Keratinocyte (primary cell): ENCODE results near the gene CFHR4. TPM values are rescaled to one million over a fixed set of nuclear protein-coding genes. Genes with fewer than 3 reads are reported as not detected.

Experiments
- DNase-seq: peaks from one replicate; pipeline ENCODE4 v3.0.0-alpha.2; 2011; ENCODE audit warnings: low read depth, missing footprints, low spot score
- FAIRE-seq: peaks from 2 replicates; lab custom pipeline; 2011; peaks lifted over from hg19 to GRCh38; lab: Jason Lieb, UNC
- H2AFZ ChIP-seq: 2 replicates; pipeline ENCODE4 v1.6.0; 2012; ENCODE audit warnings: low read length, control low read depth, inconsistent platforms; ENCODE audit not compliant: control insufficient read depth
- H3K27ac ChIP-seq: 2 replicates; pipeline ENCODE4 v1.5.1; 2011; ENCODE audit warnings: low read length; ENCODE audit not compliant: control insufficient read depth, insufficient read depth
- H3K27me3 ChIP-seq: 3 replicates; pipeline ENCODE4 v1.6.0; 2011; ENCODE audit warnings: low read length; ENCODE audit not compliant: control insufficient read depth, insufficient read depth; ENCODE audit errors: extremely low read depth
- H3K36me3 ChIP-seq, 2 experiments: 2 replicates in 1 of 2; 3 replicates in 1 of 2; pipeline ENCODE4 v1.5.1; 2011; ENCODE audit warnings: low read length in 2 of 2, mild to moderate bottlenecking in 1 of 2; ENCODE audit not compliant: control insufficient read depth in 2 of 2, insufficient read depth in 2 of 2; ENCODE audit errors: extremely low read depth in 1 of 2
- H3K4me1 ChIP-seq: 3 replicates; pipeline ENCODE4 v1.5.1; 2011; ENCODE audit warnings: low read length; ENCODE audit not compliant: control insufficient read depth, insufficient read depth; ENCODE audit errors: extremely low read depth
- H3K4me2 ChIP-seq: 3 replicates; pipeline ENCODE4 v1.6.0; 2011; ENCODE audit warnings: low read depth, low read length; ENCODE audit not compliant: control insufficient read depth, insufficient read depth; ENCODE audit errors: extremely low read depth
- H3K4me3 ChIP-seq, 3 experiments: fragments of 200-600 bp in 1 of 3; sonication (generic) in 1 of 3; 2 replicates in 2 of 3; 3 replicates in 1 of 3; pipeline ENCODE4 v1.5.1; 2011 to 2016; ENCODE audit warnings: low read length in 3 of 3, mild to moderate bottlenecking in 3 of 3, control low read depth in 2 of 3, inconsistent platforms in 1 of 3, low read depth in 1 of 3, mixed read lengths in 1 of 3, mixed run types in 1 of 3, moderate library complexity in 1 of 3; ENCODE audit not compliant: control insufficient read depth in 2 of 3, insufficient read depth in 2 of 3; ENCODE audit errors: extremely low read depth in 1 of 3
- H3K79me2 ChIP-seq: 2 replicates; pipeline ENCODE4 v1.6.0; 2012; ENCODE audit warnings: low read length; ENCODE audit not compliant: control insufficient read depth, insufficient read depth
- H3K9ac ChIP-seq: 3 replicates; pipeline ENCODE4 v1.6.0; 2011; ENCODE audit warnings: low read length; ENCODE audit not compliant: control insufficient read depth, insufficient read depth; ENCODE audit errors: extremely low read depth
- H3K9me1 ChIP-seq: 3 replicates; pipeline ENCODE4 v1.6.0; 2011; ENCODE audit warnings: low read length; ENCODE audit not compliant: control insufficient read depth, insufficient read depth; ENCODE audit errors: extremely low read depth
- H3K9me3 ChIP-seq: 2 replicates; pipeline ENCODE4 v1.5.1; 2012; ENCODE audit warnings: low read depth, low read length; ENCODE audit not compliant: control insufficient read depth
- H4K20me1 ChIP-seq: 3 replicates; pipeline ENCODE4 v1.6.0; 2011; ENCODE audit warnings: low read length; ENCODE audit not compliant: control insufficient read depth, insufficient read depth; ENCODE audit errors: extremely low read depth
- CTCF ChIP-seq, 3 experiments: IDR thresholded peaks in 1 of 3; conservative IDR thresholded peaks in 1 of 3; optimal IDR thresholded peaks in 1 of 3; 2 replicates in 2 of 3; 3 replicates in 1 of 3; pipeline versions ENCODE3 to v1.5.1; 2011; ENCODE audit warnings: low read length in 3 of 3, mild to moderate bottlenecking in 3 of 3, moderate library complexity in 2 of 3, control low read depth in 1 of 3, inconsistent platforms in 1 of 3; ENCODE audit not compliant: insufficient read depth in 2 of 3; ENCODE audit errors: extremely low read depth in 1 of 3
- EZH2 ChIP-seq: IDR thresholded peaks from one replicate; pipeline ENCODE4 v1.6.1; 2012; ENCODE audit warnings: inconsistent platforms, mild to moderate bottlenecking, low read length, moderate library complexity
- dilution Hi-C: fragments of 300-500 bp; cut with MboI; formaldehyde crosslinking; loops from one replicate; pipeline ENCODE4 v1.7.0; 2020; ENCODE audit warnings: low sequenced_read_pairs; ENCODE audit not compliant: extremely low pct_ligation_motif_present
- polyA plus RNA-seq, 5 experiments: library from polyadenylated mRNA; depleted of rRNA in 3 of 5; stranded (reverse) in 3 of 5; stranded (forward) in 1 of 5; unstranded in 1 of 5; fragments of >200 nt; gene quantifications; 1 replicate in 1 of 5; 2 replicates in 3 of 5; 3 replicates in 1 of 5; pipeline versions ENCODE4 v1.2.1 to v1.2.3, GENCODE V29; 2011 to 2012; ENCODE audit warnings: missing spikeins in 2 of 5, low read depth in 1 of 5, low replicate concordance in 1 of 5

The CFHR4 gene
- polyA plus RNA-seq, 1 donor (not counting 4 experiments of a cell fraction or from before 2014, with no cell fraction given): not detected

DNA sequence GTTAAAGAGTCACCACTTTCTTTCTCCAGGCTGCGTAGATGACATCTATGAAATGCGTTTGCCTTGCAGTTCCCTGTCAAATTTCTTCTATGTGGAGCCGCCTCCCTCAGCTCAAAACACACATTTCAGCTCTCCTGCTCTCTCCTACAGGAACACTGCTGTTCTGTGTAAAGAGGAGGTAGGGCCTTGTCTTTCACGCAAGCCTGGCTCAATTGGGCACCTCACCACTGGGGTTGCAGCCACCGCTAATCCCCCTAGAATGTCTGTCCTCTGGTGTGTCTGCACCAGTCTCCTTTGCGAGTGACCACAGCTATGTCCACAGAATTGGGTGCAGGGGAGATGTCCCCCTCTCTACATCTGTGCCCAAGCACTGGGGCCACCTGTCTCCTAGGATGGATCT, 31.8 kb upstream of the CFHR4 start:
- H3K27me3 ChIP-seq: no peaks in the 10 kb centered on the region
- FAIRE-seq: no peak
- no peaks in the 10 kb centered on the region for H4K20me1 ChIP-seq
- H3K9me1 ChIP-seq: no peaks in the 10 kb centered on the region
- TF ChIP-seq CTCF (optimal IDR thresholded peaks at IDR 0.05 in 1 of 3, IDR thresholded peaks at IDR 0.05 in 1 of 3, conservative IDR thresholded peaks at IDR 0.05 in 1 of 3; ENCODE audit: extremely low read depth in 1 of 3, insufficient read depth in 2 of 3, low read length in 3 of 3) (no peak), EZH2 (no peak)
- DNase-seq: no peak
- no peak overlapping the region for H3K9ac ChIP-seq
- no peak overlapping the region for H3K27ac ChIP-seq
- dilution Hi-C loops: no loop called here
- no peak overlapping the region for H3K4me2 ChIP-seq
- no peak overlapping the region for H2AFZ ChIP-seq
- no peaks in the 10 kb centered on the region for H3K36me3 ChIP-seq
- H3K79me2 ChIP-seq: no peaks in the 10 kb centered on the region
- no peaks in the 10 kb centered on the region for H3K4me1 ChIP-seq
- no peak overlapping the region for H3K4me3 ChIP-seq
- no peaks in the 10 kb centered on the region for H3K9me3 ChIP-seq

GRCh38 chr1:196857188-196857587, 30.7 kb upstream of the CFHR4 start:
- dilution Hi-C loops: no loop called here
- Histone ChIP-seq H3K9me3 (no peaks in the 10 kb centered on the region), H3K9me1 (no peaks in the 10 kb centered on the region), H3K27ac (no peak overlapping the region), H2AFZ (no peak overlapping the region), H3K4me2 (no peak overlapping the region), H3K27me3 (no peaks in the 10 kb centered on the region), H3K9ac (no peak overlapping the region), H3K36me3 (no peaks in the 10 kb centered on the region), H4K20me1 (no peaks in the 10 kb centered on the region), H3K4me1 (no peaks in the 10 kb centered on the region), H3K4me3 (no peak overlapping the region), H3K79me2 (no peaks in the 10 kb centered on the region)
- no peak for DNase-seq
- TF ChIP-seq EZH2 (no peak), CTCF (optimal IDR thresholded peaks at IDR 0.05 in 1 of 3, IDR thresholded peaks at IDR 0.05 in 1 of 3, conservative IDR thresholded peaks at IDR 0.05 in 1 of 3; ENCODE audit: extremely low read depth in 1 of 3, insufficient read depth in 2 of 3, low read length in 3 of 3) (no peak)
- no peak for FAIRE-seq
